GM18517 (cell line): ENCODE measurements around the gene STK32B.
"Not testable (repeated sequence)": the region's sequence is repeated elsewhere in the genome, so short reads cannot be mapped to it uniquely, and the experiment has no call there.

Experiments
- ATAC-seq: cut with Tn5 transposase; IDR thresholded peaks from one replicate; pipeline ENCODE4 v1.9.1; 2021; ENCODE audit warnings: mild to moderate bottlenecking, moderate library complexity; ENCODE audit not compliant: unreplicated experiment

The STK32B gene

DNA sequence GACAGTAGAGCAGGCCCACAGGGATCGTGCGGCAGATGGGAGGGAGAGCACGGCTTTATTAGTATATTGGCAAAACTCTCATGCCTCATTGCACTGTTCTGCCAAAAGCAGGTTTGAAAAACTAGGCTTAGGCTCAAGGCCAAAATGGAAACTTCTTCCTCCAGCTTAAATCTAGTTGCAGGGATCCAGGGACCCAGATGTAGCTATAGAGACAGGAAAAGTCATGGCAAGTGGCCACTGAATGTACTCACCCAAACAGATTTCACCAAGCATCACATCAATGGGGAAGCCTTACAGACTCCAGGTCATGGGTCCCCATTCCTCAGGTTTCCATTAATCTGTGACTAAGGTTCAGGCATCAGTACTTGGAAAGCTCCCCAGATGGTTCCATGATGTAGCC lies 149.2 kb downstream of the STK32B start:
- no peak for ATAC-seq

DNA sequence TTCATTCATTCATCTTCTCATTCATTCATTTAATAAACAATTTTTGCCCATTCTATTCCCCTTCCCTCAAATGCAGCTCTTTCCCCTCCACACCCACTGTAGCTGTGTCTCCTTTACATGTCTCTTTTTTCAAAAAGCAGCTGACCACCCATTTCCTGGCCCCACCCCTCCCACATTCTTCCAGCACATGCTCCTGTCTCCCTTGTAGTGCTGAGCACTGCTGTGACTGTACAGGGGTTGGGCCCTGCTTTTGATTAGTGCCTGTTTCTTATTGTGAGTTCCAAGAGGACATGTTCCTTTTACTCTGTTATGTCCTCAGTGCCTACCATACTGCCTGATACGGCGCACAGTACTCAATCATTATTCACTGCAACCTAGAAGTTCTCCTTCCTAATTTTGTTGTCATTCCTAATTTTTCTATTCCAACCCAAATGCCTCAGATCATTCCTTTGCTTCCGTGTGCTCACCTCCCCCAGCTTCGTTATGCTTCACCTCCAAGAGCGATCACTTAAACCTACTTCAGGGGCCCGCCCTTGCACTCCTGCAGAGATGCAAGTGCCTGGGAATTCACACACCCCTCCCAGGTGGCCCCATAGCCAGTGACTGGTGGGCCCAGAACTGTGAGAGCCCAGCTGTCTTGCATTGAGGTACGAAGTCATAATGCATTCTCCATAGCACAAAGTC lies 152.2 kb downstream of the STK32B start:
- ATAC-seq = no peak

DNA sequence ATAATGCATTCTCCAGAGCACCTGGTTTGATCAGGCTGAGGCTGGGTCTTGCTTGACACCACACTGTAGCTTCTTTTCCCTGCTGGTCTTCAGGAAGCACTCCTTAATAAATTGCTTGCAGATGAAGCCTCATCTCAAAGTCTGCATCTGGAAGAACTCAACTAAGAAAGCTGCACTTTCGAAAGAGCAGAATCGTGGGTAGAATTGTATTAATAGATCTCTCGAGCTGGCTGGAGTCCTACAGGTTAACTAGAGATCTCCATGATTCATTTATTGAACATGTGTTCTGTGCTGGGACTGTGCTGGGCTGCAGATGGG lies 152.7 kb downstream of the STK32B start:
- no peak for ATAC-seq

DNA sequence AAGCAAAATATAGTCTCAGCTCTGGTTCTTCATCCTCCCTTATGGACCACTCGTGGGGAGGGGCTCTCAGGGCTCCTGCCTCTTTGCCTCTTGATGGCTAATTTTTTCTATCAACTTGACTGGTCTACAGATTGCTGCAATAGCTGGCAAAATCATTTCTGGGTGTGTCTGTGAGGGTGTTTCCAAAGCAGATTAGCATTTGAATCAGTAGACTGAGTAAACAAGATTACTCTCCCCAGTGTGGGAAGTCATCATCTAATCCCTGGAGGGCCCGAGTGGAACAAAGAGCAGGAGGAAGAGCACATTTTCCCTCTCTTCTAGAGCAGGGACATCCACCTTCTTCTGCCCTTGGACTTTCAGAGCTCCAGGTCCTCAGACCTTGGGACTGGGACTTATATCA lies 153.5 kb downstream of the STK32B start:
- ATAC-seq = no peak

DNA sequence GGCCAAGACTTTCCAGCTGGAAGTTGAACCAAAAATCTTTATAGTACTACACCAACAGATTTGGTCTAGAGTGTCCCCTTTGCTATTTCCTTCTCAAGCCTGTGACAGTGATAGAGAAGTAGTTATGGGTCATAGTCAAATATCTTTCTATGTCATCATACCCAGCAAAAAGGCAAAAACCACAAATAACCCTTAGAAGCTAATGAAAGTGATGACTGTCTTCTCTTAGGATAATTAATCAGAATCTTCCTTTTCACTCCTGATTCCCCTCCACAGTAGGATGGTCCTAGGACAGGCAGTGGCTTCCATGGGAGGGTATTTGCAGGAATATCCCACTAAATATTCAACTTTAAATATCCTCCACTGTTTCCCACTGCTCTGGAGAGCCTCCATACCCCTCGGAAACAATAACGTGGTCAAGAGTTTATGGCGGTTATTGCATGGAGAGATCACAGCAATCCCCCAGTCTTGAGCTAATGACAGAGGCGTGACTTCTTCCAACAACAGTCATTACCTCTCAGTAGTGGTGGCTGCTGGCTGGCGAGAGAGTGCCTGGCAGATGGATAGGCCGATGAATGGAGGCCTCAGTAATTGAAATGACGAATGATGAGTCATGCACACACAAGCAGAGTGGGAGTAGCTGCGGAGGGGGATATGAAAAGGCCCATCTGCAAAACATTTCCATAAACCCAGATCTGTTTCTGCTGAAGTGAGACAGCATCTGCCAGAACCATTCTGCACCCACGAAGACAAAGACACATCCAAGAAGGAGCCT lies 154.9 kb downstream of the STK32B start:
- ATAC-seq = no peak

DNA sequence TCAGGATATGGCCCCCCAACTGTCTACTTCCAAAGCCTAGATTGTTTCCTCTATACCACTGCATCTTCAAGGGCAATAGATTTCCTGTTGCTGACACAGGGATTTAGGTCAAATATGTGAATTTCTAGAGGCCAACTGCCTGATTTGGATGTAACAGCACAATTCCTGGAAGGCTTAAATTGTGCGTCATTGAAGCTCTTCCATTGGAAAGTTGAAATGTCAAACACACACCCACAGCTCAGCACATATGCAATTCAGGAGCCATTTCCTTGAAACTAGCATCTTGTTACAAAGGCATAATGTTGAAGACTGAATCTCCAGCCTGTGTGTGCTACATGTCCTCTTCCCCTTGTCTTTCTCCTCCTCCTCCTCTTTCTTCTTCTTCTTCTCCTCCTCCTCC lies 158.6 kb downstream of the STK32B start:
- ATAC-seq = no peak

DNA sequence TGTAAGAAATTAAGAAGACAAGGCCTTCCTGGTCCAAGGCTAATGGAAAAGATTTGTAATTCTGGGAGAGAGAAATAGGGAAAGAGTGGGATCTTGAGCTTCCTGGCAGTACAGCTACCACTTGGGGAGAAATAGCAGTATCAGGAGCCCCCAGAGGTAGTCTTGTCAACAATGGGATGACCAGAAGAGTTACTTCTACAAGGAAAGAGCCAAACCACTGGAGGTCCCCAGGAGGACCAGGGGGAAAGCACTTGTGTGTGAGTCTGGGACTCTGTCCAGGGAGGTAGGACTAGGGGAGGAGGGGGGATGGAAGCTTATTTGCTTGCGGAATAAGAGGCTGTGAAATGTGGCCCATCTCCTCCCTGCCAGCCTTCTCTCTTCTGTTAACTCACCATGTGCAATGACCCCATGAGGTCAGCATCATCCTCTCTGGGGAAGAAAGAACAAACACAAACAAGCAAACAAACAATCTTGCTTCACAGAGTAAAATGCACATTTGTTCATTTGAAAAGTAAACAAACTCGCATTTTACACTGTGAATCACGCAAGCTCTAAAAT lies 160.1 kb downstream of the STK32B start:
- ATAC-seq = no peak

DNA sequence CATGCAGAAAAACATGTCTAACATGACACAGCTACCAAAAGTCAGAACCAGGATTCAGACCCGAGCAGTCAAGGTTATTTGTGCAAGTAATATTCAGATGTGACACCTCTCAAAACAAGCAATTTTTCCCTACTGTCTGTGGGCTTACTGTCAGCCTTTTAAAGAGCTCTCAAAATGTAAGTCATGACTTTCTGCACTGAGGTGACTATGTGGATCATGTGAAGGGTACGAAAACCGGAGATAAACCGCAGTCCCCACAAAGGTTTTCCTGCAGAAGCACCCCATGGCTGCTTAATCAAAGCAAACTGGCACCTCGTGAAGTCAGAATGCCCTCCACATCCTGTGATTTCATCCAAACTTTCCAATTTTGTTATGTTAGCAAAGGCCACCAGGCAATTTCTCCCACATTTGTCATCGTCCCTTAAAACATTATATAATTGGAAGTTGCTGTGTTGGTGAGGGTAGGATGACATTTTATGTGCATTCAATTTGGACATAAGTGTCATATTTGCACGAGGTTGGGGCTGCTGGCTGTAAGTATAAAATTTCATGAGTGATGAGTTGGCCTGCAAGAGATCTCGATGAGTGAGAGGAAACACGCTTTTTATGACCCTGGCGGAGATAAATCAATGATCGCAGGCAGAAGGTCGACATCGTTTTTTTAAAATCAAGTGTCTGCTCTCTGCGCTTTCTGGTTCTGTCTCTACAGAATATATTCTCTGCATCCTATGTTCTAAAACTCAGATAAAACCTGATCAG lies 161.2 kb downstream of the STK32B start:
- ATAC-seq = no peak

DNA sequence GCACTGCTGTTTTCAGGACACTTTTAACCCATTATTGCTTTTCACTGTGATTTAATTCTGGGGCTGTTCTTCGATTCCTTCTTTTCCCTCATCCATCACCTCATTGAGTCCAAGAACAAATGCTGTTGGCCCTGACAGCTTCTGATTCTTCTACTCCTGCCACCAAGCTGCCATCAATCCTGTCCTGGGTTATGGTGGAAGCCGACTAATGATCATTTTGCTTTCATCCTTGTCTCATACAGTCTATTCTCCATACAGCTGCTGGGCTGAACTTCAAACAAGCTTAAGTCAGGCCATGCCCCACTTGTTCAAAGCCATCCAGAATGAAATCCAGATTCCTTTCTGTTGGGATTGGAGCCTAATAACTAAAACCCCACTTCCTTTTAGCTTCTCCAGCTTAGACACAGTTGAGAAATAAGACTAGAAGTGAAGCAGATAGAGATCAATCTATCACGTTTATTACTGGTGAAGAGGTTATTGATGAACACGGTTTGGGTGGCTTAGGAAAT lies 161.9 kb downstream of the STK32B start:
- no peak for ATAC-seq

DNA sequence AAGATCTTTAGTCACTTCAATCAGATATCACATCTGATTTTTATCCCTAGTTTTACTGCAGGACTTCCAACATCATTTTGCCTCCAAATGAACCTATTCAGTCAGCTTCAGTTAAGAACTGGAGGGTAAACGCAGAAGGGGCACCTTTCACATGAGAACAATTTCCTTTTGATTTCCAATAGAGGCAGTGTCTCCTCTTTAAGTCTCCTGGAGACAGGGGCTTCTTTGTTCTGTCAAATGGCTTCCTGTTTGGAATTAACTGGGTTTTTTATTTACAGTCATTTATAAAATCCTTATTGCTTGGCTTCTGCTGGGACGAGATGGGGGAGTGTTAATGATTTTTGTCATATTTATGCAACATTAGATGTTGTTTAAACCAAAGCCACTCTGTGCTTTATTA lies 164.0 kb downstream of the STK32B start:
- ATAC-seq = no peak

DNA sequence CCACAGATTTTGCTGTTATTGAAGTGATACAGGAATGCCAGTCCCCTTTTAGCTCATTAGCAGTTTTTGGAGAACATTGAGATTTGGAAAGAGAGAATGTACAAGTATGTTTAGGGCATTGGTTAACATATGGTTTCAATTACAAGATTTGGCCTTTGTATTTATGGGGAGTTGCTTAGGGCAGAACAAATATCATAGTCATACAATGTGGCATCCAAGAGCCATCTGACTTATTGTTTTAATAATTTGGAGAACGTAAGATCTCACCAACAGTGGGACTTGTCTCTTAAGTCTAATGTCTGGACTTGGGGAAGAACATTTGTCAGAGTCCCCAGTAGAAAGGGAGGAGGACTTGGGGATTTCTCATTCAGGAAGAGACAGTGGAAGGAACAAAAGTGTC lies 166.1 kb downstream of the STK32B start:
- no peak for ATAC-seq

DNA sequence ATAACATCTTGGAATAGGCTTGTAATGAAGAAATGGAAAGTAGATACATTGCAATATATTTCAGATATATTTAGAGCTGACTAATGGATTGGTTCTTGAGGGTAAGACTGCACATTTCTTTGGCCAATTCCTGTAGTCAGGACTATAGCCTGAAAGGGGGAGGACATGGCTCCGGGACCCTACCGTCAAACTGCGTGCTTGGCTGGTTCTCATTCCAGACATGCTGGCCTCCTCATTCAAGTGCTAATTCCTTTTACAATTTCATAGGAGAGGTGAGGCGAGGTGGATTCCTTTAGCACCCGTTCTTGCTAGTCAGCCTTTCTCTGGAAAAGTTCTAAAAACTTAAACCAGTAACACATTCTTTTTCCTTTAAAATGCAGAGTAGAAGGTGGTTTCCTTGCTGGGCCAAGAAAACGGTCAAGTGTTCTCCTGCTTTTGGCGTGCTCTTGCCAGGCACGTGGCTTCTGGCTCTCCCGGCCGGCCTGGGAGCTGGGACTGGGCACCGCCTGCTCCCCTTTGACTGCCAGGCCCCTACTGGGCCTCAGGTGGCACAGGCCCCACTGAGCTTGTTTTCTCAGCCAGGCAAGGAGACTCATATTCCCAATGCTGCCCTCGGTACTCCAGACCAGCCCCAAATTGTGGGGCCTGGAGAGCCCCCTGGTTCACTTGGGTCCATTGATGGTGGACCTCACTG lies 167.2 kb downstream of the STK32B start:
- no peak for ATAC-seq

DNA sequence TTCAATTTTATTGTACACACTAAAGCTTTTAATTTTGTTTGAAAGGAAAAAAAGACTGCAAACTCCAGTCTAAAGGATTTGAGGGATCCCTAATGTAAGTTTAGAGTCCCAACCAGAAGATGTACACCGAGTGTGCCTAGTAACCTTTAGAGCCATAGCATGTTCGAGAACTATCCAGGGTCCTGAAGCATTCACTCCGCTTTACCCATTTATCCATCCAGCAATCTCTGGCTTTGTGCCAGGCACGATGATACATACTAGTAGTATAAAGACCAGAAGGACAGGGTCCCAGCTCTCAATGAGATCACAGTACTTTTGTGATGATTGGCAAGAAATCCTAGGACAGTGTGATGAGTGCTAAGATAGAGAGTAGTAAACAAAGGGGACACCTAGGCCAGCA lies 168.7 kb downstream of the STK32B start:
- no peak for ATAC-seq

DNA sequence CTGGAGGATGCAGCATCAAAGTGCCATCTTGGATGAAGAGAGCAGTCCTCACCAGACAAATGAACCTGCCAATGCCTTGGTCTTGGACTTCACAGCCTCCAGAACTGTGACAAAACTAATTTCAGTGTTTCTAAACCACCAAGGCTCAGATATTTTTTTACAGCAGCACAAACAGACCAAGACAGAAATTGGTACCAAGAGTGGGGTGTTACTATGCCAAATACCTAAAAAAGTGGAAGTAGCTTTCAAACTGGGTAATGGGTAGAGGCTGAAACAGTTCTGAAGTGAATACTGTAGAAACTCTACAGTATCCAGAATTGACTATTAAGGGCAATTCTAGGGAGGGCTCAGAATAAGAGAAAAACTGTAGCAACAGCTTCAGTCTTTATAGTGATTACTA lies 170.8 kb downstream of the STK32B start:
- ATAC-seq = no peak

DNA sequence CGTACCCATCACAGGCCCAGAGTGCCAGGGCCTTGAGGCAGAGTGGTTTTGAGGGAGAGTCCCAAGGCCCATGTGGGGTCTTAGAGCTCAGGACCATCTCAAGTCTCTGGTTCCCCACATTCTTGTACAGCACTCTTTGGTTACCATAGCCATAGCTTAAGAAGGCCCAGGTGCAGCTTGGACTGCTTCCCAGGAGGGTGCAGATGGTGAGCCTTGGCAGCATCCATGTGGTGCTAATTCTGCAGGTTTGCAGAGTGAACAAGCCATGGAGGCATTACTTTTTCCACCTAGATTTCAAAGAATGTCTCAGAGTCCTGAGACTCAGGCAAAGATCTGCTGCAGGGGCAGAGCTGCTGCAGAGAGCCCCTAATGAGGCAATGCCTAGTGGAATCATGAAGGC lies 171.7 kb downstream of the STK32B start:
- ATAC-seq = no peak

DNA sequence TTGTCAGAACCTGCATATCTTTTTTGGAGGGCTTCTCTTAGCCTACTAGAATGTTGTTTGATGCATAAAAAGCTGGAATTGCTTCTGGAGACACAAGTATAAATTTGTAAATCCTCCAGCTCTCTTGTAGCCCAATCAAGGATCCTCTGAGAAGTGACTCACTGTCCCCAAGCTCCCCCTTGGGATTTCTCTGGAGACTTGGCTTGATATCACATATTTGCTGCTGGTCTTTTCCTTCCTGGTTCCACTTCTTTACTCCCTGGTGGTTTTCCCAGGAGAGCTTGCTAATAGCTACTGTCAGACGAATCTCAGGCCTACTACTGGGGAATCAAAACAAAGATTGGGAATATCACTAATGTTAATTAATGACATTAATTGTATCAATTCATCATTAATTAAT lies 173.1 kb downstream of the STK32B start:
- ATAC-seq = no peak

DNA sequence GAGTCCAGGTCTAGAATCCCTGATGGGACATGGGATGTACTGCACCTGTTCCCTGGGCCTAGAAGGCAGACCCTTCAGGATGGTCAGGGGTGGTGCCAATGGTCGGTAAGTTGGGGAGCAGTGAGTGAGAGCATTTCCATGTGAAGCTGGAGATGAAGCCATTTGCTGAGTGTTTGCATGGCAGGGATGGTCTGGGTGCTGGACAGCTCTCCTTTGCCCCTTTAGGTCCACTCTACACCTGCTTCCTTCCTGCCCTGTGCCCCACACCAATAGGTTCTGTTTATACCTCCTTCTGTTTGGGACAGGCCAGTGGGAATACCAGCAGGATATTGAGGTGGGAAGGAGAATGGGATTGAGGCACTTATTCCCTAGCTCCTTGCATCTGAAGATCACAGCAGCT lies 181.3 kb downstream of the STK32B start:
- no peak for ATAC-seq

DNA sequence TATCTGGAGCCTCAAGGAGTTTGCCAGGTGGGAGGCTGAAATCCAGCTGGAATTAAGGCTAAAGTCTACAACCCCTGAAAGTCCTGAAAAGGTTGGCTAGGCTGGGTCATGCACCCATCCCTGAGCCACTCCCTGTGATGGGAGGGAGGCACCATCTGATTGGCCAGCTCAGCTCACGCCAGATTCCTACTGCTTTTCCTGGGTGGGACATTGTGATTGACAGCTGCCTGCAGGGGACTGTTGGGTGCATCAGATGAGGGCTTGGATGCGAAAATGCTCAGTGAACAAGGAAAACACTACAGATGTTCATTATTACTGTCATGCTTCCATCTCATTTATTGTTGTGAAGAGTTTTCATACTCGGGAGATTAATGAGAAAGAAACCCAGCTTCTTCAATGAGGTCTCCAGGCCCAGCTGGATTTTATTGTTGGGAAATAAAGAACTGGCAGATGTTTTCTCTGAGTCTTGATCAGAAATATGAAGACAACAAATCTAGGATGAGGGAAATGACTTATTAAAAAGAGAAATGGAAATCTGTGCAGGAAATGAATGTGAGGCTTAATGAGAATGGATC lies 185.9 kb downstream of the STK32B start:
- ATAC-seq = no peak

DNA sequence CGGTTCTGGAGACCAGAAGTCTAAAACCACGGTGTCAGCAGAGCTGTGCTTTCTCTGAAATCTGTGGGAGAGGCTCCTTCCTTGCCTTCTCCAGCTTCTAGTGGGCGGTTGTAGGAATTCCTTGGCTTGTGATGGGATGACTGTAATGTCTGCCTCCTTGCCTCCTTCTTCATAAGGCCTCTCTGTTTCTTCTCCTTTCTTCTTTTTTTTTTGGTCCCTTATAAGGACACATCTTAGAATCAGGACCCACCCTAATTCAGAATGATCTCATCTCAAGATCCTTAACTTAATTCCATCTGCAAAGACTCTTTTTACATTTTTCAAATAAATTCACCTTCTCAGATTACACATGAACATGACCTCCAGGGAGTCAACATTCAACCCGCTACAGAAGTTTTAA lies 186.9 kb downstream of the STK32B start:
- ATAC-seq = no peak

DNA sequence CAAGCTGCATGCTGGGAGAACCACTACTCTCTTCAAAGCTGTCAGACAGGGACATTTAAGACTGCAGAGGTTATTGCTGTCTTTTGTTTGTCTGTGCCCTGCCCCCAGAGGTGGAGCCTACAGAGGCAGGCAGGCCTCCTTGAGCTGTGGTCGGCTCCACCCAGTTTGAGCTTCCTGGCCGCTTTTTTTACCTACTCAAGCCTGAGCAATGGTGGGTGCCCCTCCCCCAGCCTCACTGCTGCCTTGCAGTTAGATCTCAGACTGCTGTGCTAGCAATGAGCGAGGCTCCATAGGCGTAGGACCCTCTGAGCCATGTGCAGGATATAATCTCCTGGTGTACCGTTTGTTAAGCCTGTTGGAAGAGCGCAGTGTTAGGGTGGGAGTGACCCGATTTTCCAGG lies 195.8 kb downstream of the STK32B start:
- ATAC-seq = not testable (repeated sequence)

DNA sequence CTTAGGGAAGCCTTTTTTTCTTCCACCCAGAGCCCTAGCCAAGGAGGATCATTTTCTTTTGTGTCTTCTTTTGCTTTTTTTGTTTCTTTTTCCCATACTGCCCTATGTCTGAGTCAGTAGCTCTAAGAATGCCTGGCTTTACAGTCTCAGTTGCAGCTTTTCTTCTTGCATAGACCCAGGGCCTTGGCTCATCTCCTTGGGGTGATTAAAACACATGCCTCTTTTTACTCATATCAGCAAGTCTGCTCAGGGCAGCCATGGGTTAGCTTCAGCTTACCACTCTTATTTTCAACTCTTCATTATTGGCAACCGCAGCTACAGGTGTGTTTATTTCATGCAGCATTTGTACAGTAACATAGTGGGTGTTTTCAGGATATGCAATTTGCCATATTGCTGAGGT lies 196.5 kb downstream of the STK32B start:
- no peak for ATAC-seq
